ENCODE results near the gene ROBO1.

The ROBO1 gene

GRCh38 chr3:79160421-79160820, 607.4 kb downstream of the ROBO1 start:
- DNase-seq (ENCODE audit: low spot score) = no peak

- no peak for DNase-seq (ENCODE audit: low spot score)
Measured at GRCh38 chr3:79159736-79160135, 608.1 kb downstream of the ROBO1 start.

DNA sequence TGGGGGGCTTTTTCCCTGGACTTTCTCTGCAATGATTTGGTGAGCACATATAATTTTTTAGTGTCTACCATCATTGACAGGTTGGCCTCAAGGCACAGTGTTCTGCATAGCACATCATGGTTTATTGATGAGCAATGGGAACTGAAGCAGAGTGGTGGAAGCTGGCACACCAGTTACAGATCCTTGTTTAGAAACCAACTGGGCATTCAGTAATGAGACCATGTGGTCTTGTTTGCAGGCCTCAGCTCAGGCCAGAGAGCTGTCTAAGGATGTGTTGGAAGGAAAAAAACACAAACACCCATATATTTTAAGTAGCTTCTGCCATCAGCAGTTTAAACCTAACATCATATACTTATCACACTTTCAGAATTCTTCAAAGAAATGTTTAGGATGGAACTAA, 610.6 kb downstream of the ROBO1 start:
- no peak for DNase-seq (ENCODE audit: low spot score)

DNA sequence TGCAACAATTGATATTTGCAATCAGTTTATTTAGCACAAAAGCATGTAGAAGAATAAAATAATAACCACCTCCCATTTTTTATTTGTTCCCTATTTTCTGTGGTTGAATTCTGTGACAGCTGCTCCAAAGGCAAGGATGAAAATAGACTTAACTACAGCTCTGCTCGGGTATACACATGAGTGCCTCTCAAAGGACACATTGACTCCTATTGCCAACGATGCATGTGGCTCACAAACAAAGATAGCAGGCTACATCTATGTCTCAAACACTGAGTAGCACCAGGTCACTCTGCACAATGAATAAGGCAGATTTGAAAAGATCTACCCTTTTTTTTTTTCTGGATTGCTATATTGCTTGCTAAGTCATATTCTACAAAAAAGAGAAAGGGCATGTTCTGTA, 612.9 kb downstream of the ROBO1 start:
- DNase-seq (ENCODE audit: low spot score) = no peak

- DNase-seq (ENCODE audit: low spot score) = no peak
Measured at GRCh38 chr3:79148786-79149185, 619.0 kb downstream of the ROBO1 start.

GRCh38 chr3:79146024-79146423, 621.8 kb downstream of the ROBO1 start:
- no peak for DNase-seq (ENCODE audit: low spot score)

- DNase-seq (ENCODE audit: low spot score) = no peak
Measured at GRCh38 chr3:79140708-79141107, 627.1 kb downstream of the ROBO1 start.

GRCh38 chr3:79139395-79140068, 628.3 kb downstream of the ROBO1 start:
- no peak for DNase-seq (ENCODE audit: low spot score)

DNA sequence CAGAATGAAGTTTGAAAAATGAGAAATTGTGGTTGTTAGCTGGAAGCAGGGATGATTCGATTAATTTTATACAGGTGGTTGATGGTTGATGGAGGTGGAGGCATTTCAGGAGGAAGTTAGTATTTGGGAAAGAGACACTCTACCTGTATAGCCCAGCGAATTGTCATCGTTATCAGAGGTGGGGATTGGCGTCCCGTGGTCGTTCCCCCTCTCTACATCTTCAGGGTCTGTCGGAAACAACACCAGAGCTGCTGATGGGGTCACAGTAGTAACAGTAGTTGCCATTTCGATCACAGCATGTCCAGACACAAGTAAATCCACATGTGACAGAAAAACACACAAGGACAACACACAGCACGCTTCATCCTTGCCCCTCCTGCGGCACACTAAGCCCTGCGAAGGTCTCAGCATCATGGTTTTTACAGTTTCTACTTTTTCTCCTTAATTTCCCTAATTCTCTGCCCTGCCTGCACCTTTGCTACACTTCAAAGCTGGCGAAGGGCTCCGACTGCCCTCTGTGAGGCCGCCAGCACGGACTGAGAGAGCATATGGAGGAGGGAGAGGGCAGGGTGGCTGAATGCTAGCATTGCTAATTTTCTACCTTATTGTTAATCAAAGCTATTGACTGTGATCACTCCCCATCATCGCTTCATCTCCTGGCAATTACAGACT, 642.3 kb downstream of the ROBO1 start:
- no peak for DNase-seq (ENCODE audit: low spot score)

GRCh38 chr3:79115458-79115857, 652.3 kb downstream of the ROBO1 start:
- DNase-seq (ENCODE audit: low spot score) = no peak

GRCh38 chr3:79113876-79114275, 653.9 kb downstream of the ROBO1 start:
- DNase-seq (ENCODE audit: low spot score) = no peak

GRCh38 chr3:79111375-79112052, 656.3 kb downstream of the ROBO1 start:
- no peak for DNase-seq (ENCODE audit: low spot score)

DNA sequence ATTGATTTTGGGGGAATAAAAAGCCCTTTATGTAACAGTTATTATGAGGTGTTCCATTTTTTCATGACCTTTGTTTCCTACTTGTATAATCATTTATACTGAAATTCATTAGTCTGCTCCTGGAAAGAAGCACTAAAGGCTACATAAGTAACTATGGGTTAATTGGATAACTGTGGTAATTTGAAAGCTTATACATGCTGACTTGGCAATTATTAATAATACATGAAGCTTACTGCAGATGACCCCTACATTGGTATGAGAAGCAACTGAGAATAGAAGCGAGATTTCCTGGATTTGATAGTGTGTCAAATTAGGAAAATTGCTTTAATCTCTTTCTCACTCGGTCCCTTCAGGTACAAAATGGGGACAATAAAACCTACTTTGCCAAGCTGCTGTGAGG, 658.0 kb downstream of the ROBO1 start:
- no peak for DNase-seq (ENCODE audit: low spot score)

DNA sequence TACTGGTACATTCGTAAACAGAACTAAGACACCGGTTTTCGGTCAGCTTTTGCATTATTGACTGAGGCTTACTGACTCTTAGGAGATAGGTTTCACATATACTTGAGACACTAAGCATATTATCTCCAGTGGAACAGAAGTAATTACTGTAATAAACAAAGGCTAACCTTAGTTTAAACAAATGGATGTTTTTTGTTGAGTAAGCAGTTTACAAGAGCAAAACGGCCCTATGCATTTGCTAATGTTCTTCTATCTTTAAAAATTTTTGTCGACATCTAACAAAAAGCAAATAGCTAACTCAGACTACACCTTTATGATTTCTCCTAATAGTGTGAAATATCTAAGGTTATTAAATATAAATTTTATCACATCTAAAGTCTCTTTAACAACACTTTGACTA, 664.5 kb downstream of the ROBO1 start:
- DNase-seq (ENCODE audit: low spot score) = no peak

- no peak for DNase-seq (ENCODE audit: low spot score)
Measured at GRCh38 chr3:79097964-79098660, 669.7 kb downstream of the ROBO1 start.

GRCh38 chr3:79094654-79095053, 673.1 kb downstream of the ROBO1 start:
- DNase-seq (ENCODE audit: low spot score) = no peak

GRCh38 chr3:79086514-79086913, 681.3 kb downstream of the ROBO1 start:
- DNase-seq (ENCODE audit: low spot score) = peak; percentile 49

DNA sequence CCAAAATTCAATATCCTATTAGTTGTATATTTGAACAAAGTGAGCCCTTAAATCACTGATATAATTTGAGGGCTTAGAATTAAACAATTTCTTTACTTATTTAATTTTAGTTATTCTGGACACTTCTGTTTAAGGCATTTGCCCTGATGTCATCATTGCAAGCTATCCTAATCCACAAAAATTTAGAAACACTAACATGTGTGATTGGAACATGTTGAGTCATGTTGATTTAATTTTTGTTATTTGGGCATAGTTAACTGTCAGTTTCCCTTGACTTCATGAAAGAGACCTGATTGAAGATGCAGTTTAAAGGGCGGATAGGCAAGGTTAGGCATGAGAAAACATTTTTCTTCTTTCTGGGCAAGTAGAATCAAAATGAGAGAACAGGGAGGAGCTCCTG, 682.6 kb downstream of the ROBO1 start:
- no peak for DNase-seq (ENCODE audit: low spot score)

DNA sequence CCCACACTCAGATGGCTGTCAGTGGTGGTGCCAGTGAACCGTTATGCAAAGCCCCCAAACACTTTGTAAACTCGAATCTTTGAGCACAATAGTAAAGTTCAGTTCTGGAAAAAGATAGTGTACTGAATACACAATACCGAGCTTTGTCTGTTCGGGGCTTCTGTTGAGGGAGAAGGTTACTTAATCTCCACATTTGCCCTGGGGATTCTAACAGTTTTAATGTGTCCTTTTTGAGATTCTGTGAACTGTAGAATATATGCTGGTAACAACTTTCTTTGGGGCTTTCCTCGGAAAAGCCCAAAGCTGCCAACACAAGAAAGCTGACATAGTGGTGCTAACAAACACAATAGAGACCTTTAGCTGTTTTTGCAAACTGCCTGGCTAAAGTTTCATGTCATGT, 686.5 kb downstream of the ROBO1 start:
- DNase-seq (ENCODE audit: low spot score) = no peak

GRCh38 chr3:79074558-79074957, 693.2 kb downstream of the ROBO1 start:
- DNase-seq (ENCODE audit: low spot score) = no peak

GRCh38 chr3:79067734-79068133, 700.1 kb downstream of the ROBO1 start:
- no peak for DNase-seq (ENCODE audit: low spot score)

GRCh38 chr3:79066481-79066880, 701.3 kb downstream of the ROBO1 start:
- DNase-seq (ENCODE audit: low spot score) = no peak

GRCh38 chr3:79063624-79064023, 704.2 kb downstream of the ROBO1 start:
- no peak for DNase-seq (ENCODE audit: low spot score)
